ENCODE measurements around the gene EEF1AKMT4.
A peak's percentile ranks its signal among the peaks of the same experiment; 100 is the strongest.

DNA sequence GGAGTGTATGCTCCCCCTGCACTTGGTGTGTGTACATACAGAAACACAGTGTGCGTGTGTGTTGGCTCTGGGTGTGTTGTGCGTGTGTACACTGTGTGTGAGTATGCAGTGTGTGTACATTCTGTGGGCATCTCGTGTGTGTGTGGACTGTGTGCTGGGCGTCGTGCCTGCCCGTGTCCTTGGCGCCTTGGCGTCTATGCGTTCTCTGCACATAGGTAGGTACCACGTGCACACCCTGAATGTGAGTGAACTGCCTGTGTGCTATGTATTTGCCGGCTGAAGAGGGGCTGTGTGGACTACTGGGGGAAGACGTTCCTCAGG, 25.9 kb downstream of the EEF1AKMT4 start:
- TF ChIP-seq EZH2 (IDR thresholded peaks at IDR 0.05; ENCODE audit: low read length, missing control alignments) (peak; percentile 97), CTCF (conservative IDR thresholded peaks at IDR 0.05 in 1 of 2, IDR thresholded peaks at IDR 0.05 in 1 of 2; ENCODE audit: low read depth in 1 of 2, low read length in 2 of 2) (no peak)
